GM12873 (cell line): ENCODE measurements around the gene INPP4A.

Experiments
- CTCF ChIP-seq: IDR thresholded peaks from 2 replicates; pipeline ENCODE4 v1.5.1; 2012; ENCODE audit warnings: low read depth, mild to moderate bottlenecking, moderate library complexity, low read length, control low read depth; ENCODE audit not compliant: insufficient read depth; ENCODE audit errors: missing control alignments

Gene INPP4A

GRCh38 chr2:98634406-98635092 is 189.9 kb downstream of the INPP4A start:
- TF ChIP-seq CTCF: peak; percentile 62

- no peak for TF ChIP-seq CTCF
These were observed 192.9 kb downstream of the INPP4A start for GRCh38 chr2:98637401-98638147.

GRCh38 chr2:98643496-98644100 is 198.9 kb downstream of the INPP4A start:
- TF ChIP-seq CTCF: no peak
